IMR-90 (cell line): Measurements from ENCODE around the gene FCRLB. TPM values are rescaled to one million over a fixed set of nuclear protein-coding genes. Genes with fewer than 3 reads are reported as not detected.

Experiments
- ATAC-seq: fragments of 200-7000 bp; cut with Tn5 transposase; 2 replicates; pipeline ENCODE4 v1.9.1; 2020; ENCODE audit warnings: low read depth, mild to moderate bottlenecking, moderate library complexity
- BruUV-seq: library from RNA; stranded (reverse); fragments of 400-500 nt; replicated peaks from 2 replicates; lab custom pipeline; 2021; lab: Mats Ljungman, UMichigan
- CTCF ChIA-PET: fragments of 300-600 bp; formaldehyde crosslinking; extraction: SDS; loops from one replicate; lab custom pipeline; 2021; ENCODE audit warnings: antibody characterized with exemption; lab: Yijun Ruan, JAX
- POLR2A ChIA-PET: fragments of 300-600 bp; sonication (Branson Sonifier 250); formaldehyde crosslinking; loops from one replicate; lab custom pipeline; 2022; ENCODE audit warnings: antibody characterized with exemption; ENCODE audit not compliant: unreplicated experiment; lab: Charles Lee
- DNase-seq: peaks from one replicate; pipeline ENCODE4 v3.0.0; 2013
- H2AFZ ChIP-seq: replicated peaks from 2 replicates; pipeline ENCODE3; 2013; ENCODE audit warnings: low read length, mild to moderate bottlenecking; ENCODE audit not compliant: poor library complexity
- H2AK5ac ChIP-seq: 2 replicates; pipeline ENCODE4 v1.6.1; 2013; ENCODE audit warnings: low read depth, low read length, inconsistent platforms
- H2AK9ac ChIP-seq: replicated peaks from 2 replicates; pipeline ENCODE3; 2013; ENCODE audit warnings: mild to moderate bottlenecking, low read depth, low read length, moderate library complexity; ENCODE audit not compliant: poor library complexity
- H2BK120ac ChIP-seq: 2 replicates; pipeline ENCODE4 v1.6.1; 2013; ENCODE audit warnings: low read depth, low read length, inconsistent platforms
- H2BK15ac ChIP-seq: 3 replicates; pipeline ENCODE4 v1.6.1; 2013; ENCODE audit warnings: low read depth, low read length, inconsistent platforms
- H2BK20ac ChIP-seq: 2 replicates; pipeline ENCODE4 v1.6.1; 2013; ENCODE audit warnings: low read depth, mild to moderate bottlenecking, inconsistent platforms, low read length, moderate library complexity
- H2BK5ac ChIP-seq: 2 replicates; pipeline ENCODE4 v1.6.1; 2013; ENCODE audit warnings: mild to moderate bottlenecking, low read depth, low read length, inconsistent platforms; ENCODE audit not compliant: poor library complexity, severe bottlenecking
- H3K14ac ChIP-seq: replicated peaks from 2 replicates; pipeline ENCODE4 v1.6.1; 2013; ENCODE audit warnings: low read depth, low read length, inconsistent platforms
- H3K18ac ChIP-seq: 2 replicates; pipeline ENCODE4 v1.6.1; 2013; ENCODE audit warnings: low read depth, low read length, control low read depth
- H3K23ac ChIP-seq: 2 replicates; pipeline ENCODE4 v1.6.1; 2013; ENCODE audit warnings: low read depth, low read length, inconsistent platforms
- H3K27ac ChIP-seq: 2 replicates; pipeline ENCODE4 v1.5.1; 2013; ENCODE audit warnings: mild to moderate bottlenecking, control low read depth, low read length; ENCODE audit not compliant: insufficient read depth
- H3K27me3 ChIP-seq: 2 replicates; pipeline ENCODE4 v1.6.1; 2013; ENCODE audit warnings: low read length; ENCODE audit not compliant: control insufficient read depth, insufficient read depth
- H3K36me3 ChIP-seq: 2 replicates; pipeline ENCODE4 v1.6.1; 2013; ENCODE audit warnings: low read length, mixed read lengths; ENCODE audit not compliant: control insufficient read depth, insufficient read depth
- H3K4ac ChIP-seq: 2 replicates; pipeline ENCODE4 v1.6.1; 2013; ENCODE audit warnings: low read depth, low read length, inconsistent platforms
- H3K4me1 ChIP-seq: 2 replicates; pipeline ENCODE4 v1.6.1; 2013; ENCODE audit warnings: low read length, mixed read lengths; ENCODE audit not compliant: control insufficient read depth, insufficient read depth
- H3K4me2 ChIP-seq: 2 replicates; pipeline ENCODE4 v1.6.1; 2013; ENCODE audit warnings: low read depth, mild to moderate bottlenecking, control low read depth, low read length, moderate library complexity
- H3K4me3 ChIP-seq: 2 replicates; pipeline ENCODE4 v1.5.1; 2013; ENCODE audit warnings: low read depth, mild to moderate bottlenecking, control low read depth, low read length, moderate library complexity; ENCODE audit not compliant: insufficient read depth
- H3K56ac ChIP-seq: 2 replicates; pipeline ENCODE4 v1.6.1; 2013; ENCODE audit warnings: low read length, inconsistent platforms; ENCODE audit not compliant: insufficient read depth; ENCODE audit errors: extremely low read depth
- H3K79me1 ChIP-seq, 2 experiments: 2 replicates each; pipeline ENCODE4 v1.6.1; 2013; ENCODE audit warnings: low read length in 2 of 2, inconsistent platforms in 1 of 2, low read depth in 1 of 2
- H3K9ac ChIP-seq: 2 replicates; pipeline ENCODE4 v1.6.1; 2013; ENCODE audit warnings: low read depth, low read length, control low read depth
- H3K9me1 ChIP-seq: 2 replicates; pipeline ENCODE4 v1.6.1; 2013; ENCODE audit warnings: low read length, inconsistent platforms; ENCODE audit not compliant: insufficient read depth
- H3K9me3 ChIP-seq: 2 replicates; pipeline ENCODE4 v1.6.1; 2013; ENCODE audit warnings: low read length; ENCODE audit not compliant: control insufficient read depth, insufficient read depth
- H4K20me1 ChIP-seq: 2 replicates; pipeline ENCODE4 v1.6.1; 2013; ENCODE audit warnings: low read length, inconsistent platforms; ENCODE audit not compliant: insufficient read depth
- H4K5ac ChIP-seq: 2 replicates; pipeline ENCODE4 v1.6.1; 2013; ENCODE audit warnings: mild to moderate bottlenecking, low read depth, low read length, control low read depth
- H4K8ac ChIP-seq, 2 experiments: 2 replicates each; pipeline ENCODE4 v1.6.1; 2013; ENCODE audit warnings: low read depth in 2 of 2, low read length in 2 of 2, control low read depth in 1 of 2, inconsistent platforms in 1 of 2
- H4K91ac ChIP-seq: 2 replicates; pipeline ENCODE4 v1.6.1; 2013; ENCODE audit warnings: low read depth, low read length, inconsistent platforms; ENCODE audit not compliant: insufficient read depth
- MXI1 ChIP-seq: IDR thresholded peaks from 2 replicates; pipeline ENCODE4 v1.6.1; 2012; ENCODE audit warnings: low read depth, mild to moderate bottlenecking, low read length, moderate library complexity, borderline replicate concordance
- RCOR1 ChIP-seq: IDR thresholded peaks from 2 replicates; pipeline ENCODE4 v1.6.1; 2012; ENCODE audit warnings: mild to moderate bottlenecking, low read length, improper control_type of control experiment; ENCODE audit not compliant: insufficient replicate concordance
- WGBS, 2 experiments: methylation state at CpG; one replicate each; pipeline versions ENCODE4 v1.1.5 to v1.1.7; 2013; ENCODE audit warnings: missing lambda C conversion rate in 2 of 2; ENCODE audit not compliant: insufficient read length in 1 of 2; ENCODE audit errors: extremely low coverage in 2 of 2; 5-methylcytosine and 5-hydroxymethylcytosine counted together
- dilution Hi-C: fragments of 300-500 bp; cut with HindIII; formaldehyde crosslinking; loops from one replicate; pipeline ENCODE4 v1.14.3; 2018; ENCODE audit warnings: low sequenced_read_pairs; ENCODE audit not compliant: unreplicated experiment
- in situ Hi-C: fragments of 300-500 bp; cut with MboI; formaldehyde crosslinking; loops from 3 replicates; pipeline ENCODE4 v1.14.3; 2019; ENCODE audit warnings: low sequenced_read_pairs, inconsistent platforms, mixed read lengths
- intact Hi-C: fragments of 100-400 bp; cut with micrococcal nuclease; formaldehyde crosslinking; loops from 2 replicates; pipeline ENCODE4 v1.10.0; 2022
- polyA plus RNA-seq, 3 experiments: library from polyadenylated mRNA; depleted of rRNA; stranded (reverse); fragments of >200 nt; gene quantifications; 2 replicates each; pipeline ENCODE4 v1.2.3, GENCODE V29; 2012; ENCODE audit warnings: low replicate concordance in 1 of 3
- total RNA-seq: library from RNA; depleted of rRNA; stranded (reverse); fragments of >200 nt; gene quantifications from 2 replicates; pipeline ENCODE4 v1.2.3, GENCODE V29; 2012

FCRLB gene
- total and polyA plus RNA-seq, 2 of the 4 experiments (the other 2 are of a cell fraction): 0.90 to 2.2 TPM

DNA sequence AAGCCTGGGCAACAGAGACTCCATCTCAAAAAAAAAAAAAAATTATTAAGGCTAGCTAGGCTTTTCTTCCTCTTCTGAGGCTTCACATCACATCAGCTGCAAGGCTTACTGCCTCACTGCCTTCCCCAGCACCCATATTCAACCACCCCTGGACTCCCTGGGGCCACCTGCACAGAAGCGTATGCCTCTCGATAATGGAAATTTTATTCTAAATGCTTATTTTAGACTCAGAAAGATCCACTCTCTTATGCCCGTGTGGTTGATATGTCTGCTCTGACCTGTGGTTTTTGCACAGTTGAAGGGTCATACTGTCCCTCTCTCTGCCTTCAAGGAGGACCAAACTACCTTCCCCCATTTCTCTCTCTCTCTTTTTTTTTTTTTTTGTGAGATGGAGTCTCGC, 15.8 kb upstream of the FCRLB start:
- H4K91ac ChIP-seq: no peak overlapping the region
- H3K27ac ChIP-seq: no peak overlapping the region
- H3K4me1 ChIP-seq: peaks cover 11% of the 10 kb centered on the region
- H2AK9ac ChIP-seq: no peak overlapping the region
- CTCF ChIA-PET: no interaction called here
- no CpG with 5 or more reads among the region's 4 CpGs for WGBS, 2 experiments
- peak overlapping the region; percentile 59; the same call in 1 of the 2 replicates for H3K18ac ChIP-seq
- H3K23ac ChIP-seq: no peak overlapping the region
- H3K9me3 ChIP-seq: no peaks in the 10 kb centered on the region
- DNase-seq (no peak), ATAC-seq (no peak)
- no peaks in the 10 kb centered on the region for H3K36me3 ChIP-seq
- H2AK5ac ChIP-seq: peak overlapping the region; percentile 33; the same call in 1 of the 2 replicates
- intact Hi-C loops (no loop called here), in situ Hi-C loops (no loop called here), dilution Hi-C loops (no loop called here)
- 0 out of 3 replicates have a peak overlapping the region, but pooled peaks have one; percentile 67 for H2BK15ac ChIP-seq
- H4K20me1 ChIP-seq: peaks cover 4% of the 10 kb centered on the region; the same call in 1 of the 2 replicates
- H4K8ac ChIP-seq: peak overlapping the region; percentile 6 to 43; a peak in 1 of 4 replicates
- H2AFZ ChIP-seq: no peak overlapping the region
- H2BK5ac ChIP-seq: peak overlapping the region; percentile 61
- no peak overlapping the region for H3K56ac ChIP-seq
- H3K4me3 ChIP-seq: no peak overlapping the region
- no peaks in the 10 kb centered on the region for H3K79me1 ChIP-seq
- no peak overlapping the region for H3K9ac ChIP-seq
- H2BK20ac ChIP-seq: no peak overlapping the region
- no peak overlapping the region for H3K4me2 ChIP-seq
- peak overlapping the region; percentile 2; the same call in 1 of the 2 replicates for H3K4ac ChIP-seq
- H3K14ac ChIP-seq: peak overlapping the region; percentile 33; the same call in 1 of the 2 replicates
- H4K5ac ChIP-seq: no peak overlapping the region
- peaks cover 6% of the 10 kb centered on the region; the same call in 1 of the 2 replicates for H3K9me1 ChIP-seq
- H3K27me3 ChIP-seq: no peaks in the 10 kb centered on the region
- H2BK120ac ChIP-seq: no peak overlapping the region
- POLR2A ChIA-PET: no interaction called here
- no TSS peak for BruUV-seq
- TF ChIP-seq MXI1 (no peak), RCOR1 (no peak)
